HG03571 (cell line): ENCODE measurements around the gene RGS6.

Experiments used
- ATAC-seq: cut with Tn5 transposase; IDR thresholded peaks from one replicate; pipeline ENCODE4 v1.9.1; 2021; ENCODE audit not compliant: unreplicated experiment

The RGS6 gene

GRCh38 chr14:72492196-72492595, 560.0 kb downstream of the RGS6 start:
- no peak for ATAC-seq

- ATAC-seq, result no peak
These were observed 563.4 kb downstream of the RGS6 start for GRCh38 chr14:72495668-72496067.

GRCh38 chr14:72498646-72499045, 566.4 kb downstream of the RGS6 start:
- no peak for ATAC-seq

- ATAC-seq, result no peak
These were observed 567.5 kb downstream of the RGS6 start for GRCh38 chr14:72499746-72500145.

- no peak for ATAC-seq
These were observed 568.1 kb downstream of the RGS6 start for GRCh38 chr14:72500234-72500838.

GRCh38 chr14:72501439-72501838, 569.2 kb downstream of the RGS6 start:
- ATAC-seq, result no peak

- no peak for ATAC-seq
These were observed 571.0 kb downstream of the RGS6 start for GRCh38 chr14:72503271-72503670.

- no peak for ATAC-seq
These were observed 571.6 kb downstream of the RGS6 start for GRCh38 chr14:72503696-72504368.

- no peak for ATAC-seq
These were observed 578.3 kb downstream of the RGS6 start for GRCh38 chr14:72510566-72510965.

- ATAC-seq, result no peak
These were observed 580.1 kb downstream of the RGS6 start for GRCh38 chr14:72512281-72512680.

- no peak for ATAC-seq
These were observed 580.7 kb downstream of the RGS6 start for GRCh38 chr14:72512925-72513324.

- ATAC-seq, result no peak
These were observed 581.1 kb downstream of the RGS6 start for GRCh38 chr14:72513346-72513745.

- no peak for ATAC-seq
These were observed 581.9 kb downstream of the RGS6 start for GRCh38 chr14:72513965-72514659.

- no peak for ATAC-seq
These were observed 582.4 kb downstream of the RGS6 start for GRCh38 chr14:72514660-72515025.

- ATAC-seq, result no peak
These were observed 583.8 kb downstream of the RGS6 start for GRCh38 chr14:72515779-72516770.

- ATAC-seq, result no peak
These were observed 584.9 kb downstream of the RGS6 start for GRCh38 chr14:72516936-72517700.

- ATAC-seq, result no peak
These were observed 585.5 kb downstream of the RGS6 start for GRCh38 chr14:72517736-72518135.

GRCh38 chr14:72518809-72519377, 586.7 kb downstream of the RGS6 start:
- ATAC-seq, result peak; percentile 69

- ATAC-seq, result peak; percentile 12
These were observed 587.3 kb downstream of the RGS6 start for GRCh38 chr14:72519543-72519942.

GRCh38 chr14:72521045-72521444, 588.8 kb downstream of the RGS6 start:
- ATAC-seq, result no peak
